Measurements from ENCODE around the gene NAMPT. TPM values are rescaled to one million over a fixed set of nuclear protein-coding genes. Genes with fewer than 3 reads are reported as not detected.
A peak's percentile ranks its signal among the peaks of the same experiment; 100 is the strongest.
"Not testable (repeated sequence)": the region's sequence is repeated elsewhere in the genome, so short reads cannot be mapped to it uniquely, and the experiment has no call there.

The NAMPT gene
- total RNA-seq, 8 experiments from 2014 or later, result 24.0 to 138 (median 80.6) TPM

DNA sequence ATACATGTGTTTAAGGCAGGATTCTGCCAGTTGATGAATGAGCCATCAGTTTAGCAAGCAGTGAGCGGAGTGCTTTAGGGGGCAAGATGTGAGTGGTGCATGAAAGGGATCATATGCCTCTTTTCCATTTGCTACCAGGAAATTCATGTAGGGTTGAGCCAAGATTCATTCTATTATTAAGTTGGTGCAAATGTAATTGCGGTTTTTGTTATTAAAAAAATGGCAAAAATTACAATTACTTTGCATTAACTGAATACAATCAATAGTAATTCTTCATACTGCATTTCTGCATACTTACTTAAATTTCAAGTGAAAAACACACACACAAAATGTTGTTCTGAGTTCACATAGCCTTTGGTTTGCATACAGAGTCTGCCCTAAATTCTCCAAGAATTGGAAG, 30.1 kb upstream of the NAMPT start:
- no peak overlapping the region for H3K4me3 ChIP-seq
- H3K27ac ChIP-seq, result no peak overlapping the region
- in situ Hi-C loops (cut with MboI; ENCODE audit: low pct_unique_long_range_greater_than_20kb in 2 of 9, low sequenced_read_pairs in 9 of 9, unreplicated experiment in 9 of 9), result no loop called here
- ATAC-seq (replicated peaks in 6 of 8), result no peak
- H3K4me1 ChIP-seq (replicated peaks in 1 of 2), result no peaks in the 10 kb centered on the region
- 17 to 100% (median 83%) methylated on average over 1 to 2 of the region's 2 CpGs; no CpG with 5 or more reads in 2 of the 10 experiments for WGBS, 10 experiments

DNA sequence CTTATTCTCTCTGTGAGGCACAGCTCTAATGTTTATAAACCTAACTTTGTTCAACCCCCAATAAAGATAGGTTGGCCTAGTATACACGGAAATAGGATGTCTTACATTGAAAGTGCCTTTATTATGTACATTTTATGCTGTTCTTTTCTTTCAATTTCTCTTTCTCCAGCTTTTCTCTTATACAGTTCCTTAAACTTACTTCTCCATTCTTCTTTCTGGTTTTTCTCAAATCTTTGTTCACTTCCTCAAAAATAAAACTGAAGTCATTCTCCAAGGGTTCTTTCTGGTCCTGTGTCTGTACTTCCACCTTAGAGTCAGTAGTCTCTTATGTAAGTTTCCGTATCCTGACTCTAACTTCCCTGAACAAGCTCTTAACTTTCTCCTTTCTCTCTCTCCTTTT, 29.2 kb upstream of the NAMPT start:
- in situ Hi-C loops (cut with MboI; ENCODE audit: low pct_unique_long_range_greater_than_20kb in 2 of 9, low sequenced_read_pairs in 9 of 9, unreplicated experiment in 9 of 9), result no loop called here
- Histone ChIP-seq H3K27ac (no peak overlapping the region), H3K4me3 (no peak overlapping the region), H3K4me1 (replicated peaks in 1 of 2) (no peaks in the 10 kb centered on the region)
- 30 to 100% (median 76%) methylated on average over 2 of the region's 2 CpGs for WGBS, 10 experiments
- no peak for ATAC-seq (replicated peaks in 6 of 8)

DNA sequence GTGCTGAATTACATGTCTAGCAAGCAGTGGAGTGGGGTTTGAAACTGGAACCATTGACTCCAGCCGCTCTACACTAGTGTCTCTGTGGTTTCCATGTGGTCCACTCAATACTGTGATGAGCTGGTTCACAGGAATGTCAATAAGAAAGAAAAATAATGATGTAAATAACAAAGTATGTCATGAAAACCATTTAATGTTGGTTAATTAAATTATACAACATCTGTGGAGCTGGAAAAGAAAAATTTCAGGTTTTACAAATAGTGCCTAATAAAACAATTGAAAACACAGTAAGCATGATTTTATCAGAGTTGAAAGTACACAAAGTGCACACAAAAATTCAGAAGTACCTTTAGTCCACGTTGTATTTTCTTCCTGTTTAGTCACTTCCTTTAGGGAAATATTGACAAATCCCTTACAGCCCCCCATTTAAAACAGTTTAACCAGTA, 28.7 kb upstream of the NAMPT start:
- in situ Hi-C loops (cut with MboI; ENCODE audit: low pct_unique_long_range_greater_than_20kb in 2 of 9, low sequenced_read_pairs in 9 of 9, unreplicated experiment in 9 of 9), result no loop called here
- WGBS, 10 experiments, result 0 to 89% (median 73%) methylated on average over 1 to 2 of the region's 2 CpGs; no CpG with 5 or more reads in 1 of the 10 experiments
- ATAC-seq (replicated peaks in 6 of 8), result peak in 3 of 8 experiments; percentile 39 to 80 (median 63)
- no peak overlapping the region for H3K27ac ChIP-seq
- no peak overlapping the region for H3K4me3 ChIP-seq
- H3K4me1 ChIP-seq (replicated peaks in 1 of 2), result no peaks in the 10 kb centered on the region

DNA sequence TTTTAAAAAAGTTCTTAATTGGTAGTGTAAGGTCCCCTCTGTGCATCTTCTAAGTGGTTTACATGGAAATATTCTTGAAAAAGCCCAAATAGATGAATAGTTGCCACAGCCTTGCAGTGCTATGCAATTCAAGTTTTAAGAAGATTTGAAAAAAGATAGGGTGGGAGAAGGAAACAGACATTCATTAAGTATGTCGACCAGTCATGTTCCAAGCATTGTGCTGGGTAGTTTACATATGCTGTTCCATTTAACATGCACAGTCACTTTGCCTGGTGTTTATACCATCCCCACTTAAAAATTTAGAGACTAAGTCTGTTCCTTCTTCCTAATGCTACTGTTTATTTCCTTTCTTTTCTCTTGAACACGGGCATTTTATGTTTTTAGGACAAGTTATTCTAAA, 28.1 kb upstream of the NAMPT start:
- 6 to 92% (median 61%) methylated on average over 1 to 2 of the region's 2 CpGs for WGBS, 10 experiments
- Histone ChIP-seq H3K4me1 (replicated peaks in 1 of 2) (no peaks in the 10 kb centered on the region), H3K4me3 (no peak overlapping the region), H3K27ac (no peak overlapping the region)
- in situ Hi-C loops (cut with MboI; ENCODE audit: low pct_unique_long_range_greater_than_20kb in 2 of 9, low sequenced_read_pairs in 9 of 9, unreplicated experiment in 9 of 9), result no loop called here
- ATAC-seq (replicated peaks in 6 of 8), result peak in 3 of 8 experiments; percentile 49 to 89 (median 71)

DNA sequence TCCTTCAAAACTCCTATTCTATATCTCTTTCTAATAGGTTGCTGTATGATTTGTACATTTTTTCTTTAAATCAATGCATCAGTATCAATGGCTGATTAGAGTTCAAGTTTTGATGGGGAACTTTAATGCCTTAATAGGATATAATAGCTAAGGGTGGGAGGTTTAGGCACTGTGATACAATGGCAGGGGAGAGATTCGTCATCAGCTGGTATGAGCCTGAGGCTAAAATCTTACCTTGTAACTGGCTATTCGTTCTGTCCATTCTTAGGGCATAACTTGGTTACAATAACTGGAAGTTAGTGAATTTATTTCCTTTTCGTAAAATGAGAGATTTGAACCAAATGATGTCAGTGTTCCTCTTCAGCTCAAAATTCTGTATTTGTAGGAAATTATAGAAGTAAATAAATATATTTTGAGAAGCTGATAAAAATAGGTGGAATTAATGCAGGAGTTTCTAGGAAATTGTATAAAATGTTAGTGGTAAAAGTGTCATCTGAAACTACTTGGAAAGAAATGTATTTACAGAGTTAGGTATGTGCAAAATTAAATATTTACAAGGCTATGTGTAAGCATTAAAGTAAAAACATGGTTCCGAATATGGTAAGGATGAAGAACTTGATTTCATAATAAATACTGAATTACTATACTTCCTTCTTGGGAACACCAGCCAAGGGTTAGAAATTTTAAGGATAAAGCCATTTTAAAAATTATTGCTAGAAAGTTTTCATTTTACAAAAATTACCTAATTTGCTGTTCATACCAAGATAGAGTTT, 27.5 kb upstream of the NAMPT start:
- in situ Hi-C loops (cut with MboI; ENCODE audit: low pct_unique_long_range_greater_than_20kb in 2 of 9, low sequenced_read_pairs in 9 of 9, unreplicated experiment in 9 of 9), result no loop called here
- WGBS, 10 experiments, result 70 to 98% (median 84%) methylated on average over 3 to 4 of the region's 4 CpGs
- ATAC-seq (replicated peaks in 6 of 8), result peak in 1 of 8 experiments; percentile 29

DNA sequence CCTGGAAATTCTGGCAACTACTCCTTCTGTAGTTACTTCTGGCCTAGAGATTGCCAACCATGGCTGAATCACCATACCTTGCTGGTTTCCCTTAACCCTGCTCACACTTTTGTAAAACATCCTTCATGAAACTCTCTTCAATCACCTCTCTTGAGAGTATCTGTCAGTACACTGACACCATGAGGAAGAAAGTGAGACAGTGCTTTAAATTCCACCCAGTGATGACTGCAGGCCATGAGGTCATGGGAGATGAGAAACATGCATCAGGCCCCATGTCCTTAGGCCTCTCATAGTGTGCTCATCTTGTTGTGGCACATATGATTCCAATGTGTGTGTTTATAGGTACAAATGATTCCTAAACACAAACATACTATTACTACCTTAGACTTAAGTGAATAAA, 24.6 kb upstream of the NAMPT start:
- no peak overlapping the region for H3K27ac ChIP-seq
- ATAC-seq (replicated peaks in 6 of 8), result peak in 3 of 8 experiments; percentile 34 to 62 (median 45)
- in situ Hi-C loops (cut with MboI; ENCODE audit: low pct_unique_long_range_greater_than_20kb in 2 of 9, low sequenced_read_pairs in 9 of 9, unreplicated experiment in 9 of 9), result no loop called here
- H3K4me3 ChIP-seq, result no peak overlapping the region
- H3K4me1 ChIP-seq (replicated peaks in 1 of 2), result no peaks in the 10 kb centered on the region

More for the DNA sequence above, 27.5 kb upstream of the NAMPT start:
- Histone ChIP-seq H3K4me1 (replicated peaks in 1 of 2) (no peaks in the 10 kb centered on the region), H3K4me3 (no peak overlapping the region), H3K27ac (no peak overlapping the region)

DNA sequence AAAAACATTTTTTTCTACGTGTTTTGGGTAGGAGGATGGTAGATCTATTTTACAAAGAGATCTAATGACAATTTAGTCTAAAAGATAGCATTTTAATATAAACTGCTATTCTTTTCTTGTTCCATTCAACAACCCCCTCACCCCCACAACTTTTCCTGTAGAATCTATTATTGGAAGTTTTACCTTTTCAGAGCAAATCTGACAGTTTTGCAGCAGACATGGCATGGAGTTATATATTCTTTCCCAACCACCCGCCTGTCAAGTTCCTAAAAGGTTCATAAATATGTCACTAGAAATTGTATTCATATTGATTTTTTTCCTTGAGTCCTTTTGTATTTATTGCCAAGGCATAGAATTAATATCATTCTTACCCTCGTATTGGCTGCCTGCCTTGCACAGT, 21.5 kb upstream of the NAMPT start:
- H3K4me1 ChIP-seq (replicated peaks in 1 of 2), result no peaks in the 10 kb centered on the region
- H3K4me3 ChIP-seq, result no peak overlapping the region
- no peak for ATAC-seq (replicated peaks in 6 of 8)
- in situ Hi-C loops (cut with MboI; ENCODE audit: low pct_unique_long_range_greater_than_20kb in 2 of 9, low sequenced_read_pairs in 9 of 9, unreplicated experiment in 9 of 9), result no loop called here
- 48 to 100% (median 76%) methylated on average over 2 to 3 of the region's 3 CpGs for WGBS, 10 experiments
- no peak overlapping the region for H3K27ac ChIP-seq

DNA sequence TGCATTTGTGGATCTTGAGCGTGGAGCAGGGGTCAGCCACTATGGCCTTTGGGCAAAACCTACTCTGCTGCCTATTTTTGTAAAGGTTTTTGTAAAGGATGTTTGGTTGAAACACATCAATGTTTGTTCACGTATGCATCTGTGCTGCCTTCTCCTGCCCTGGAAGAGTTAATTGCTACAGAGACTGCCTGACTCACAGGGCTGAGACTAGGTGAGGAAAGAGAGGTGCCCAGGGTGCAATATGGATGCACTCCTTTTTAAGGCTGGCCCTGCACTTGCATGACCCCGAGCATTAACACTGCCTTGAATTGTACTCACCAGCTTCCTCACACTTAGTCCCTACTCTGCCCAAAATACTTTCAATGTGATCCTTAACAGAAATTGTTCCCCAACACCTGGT, 20.9 kb upstream of the NAMPT start:
- no peak overlapping the region for H3K27ac ChIP-seq
- peak in 2 of 8 experiments; percentile 51 to 55 for ATAC-seq (replicated peaks in 6 of 8)
- 0 to 80% (median 55%) methylated on average over 1 to 3 of the region's 3 CpGs; no CpG with 5 or more reads in 2 of the 10 experiments for WGBS, 10 experiments

DNA sequence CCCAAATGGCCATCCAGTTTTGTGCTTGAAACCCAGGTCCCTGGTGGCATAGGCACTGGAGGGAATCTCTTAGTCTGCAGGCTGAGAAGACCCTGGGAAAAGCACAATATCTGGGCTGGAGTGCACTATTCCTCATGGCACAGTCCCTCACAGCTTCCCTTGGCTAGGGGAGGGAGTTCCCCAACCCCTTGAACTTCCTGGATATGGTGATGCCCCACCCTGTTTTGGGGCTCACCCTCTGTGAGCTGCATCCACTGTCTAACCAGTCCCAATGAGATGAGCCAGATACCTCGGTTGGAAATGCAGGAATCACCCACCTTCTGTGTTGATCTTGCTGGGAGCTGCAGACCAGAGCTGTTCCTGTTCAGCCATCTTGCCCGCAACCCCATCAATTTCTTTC, 19.8 kb upstream of the NAMPT start:
- in situ Hi-C loops (cut with MboI; ENCODE audit: low pct_unique_long_range_greater_than_20kb in 2 of 9, low sequenced_read_pairs in 9 of 9, unreplicated experiment in 9 of 9), result no loop called here

More for the DNA sequence above, 20.9 kb upstream of the NAMPT start:
- in situ Hi-C loops (cut with MboI; ENCODE audit: low pct_unique_long_range_greater_than_20kb in 2 of 9, low sequenced_read_pairs in 9 of 9, unreplicated experiment in 9 of 9), result no loop called here
- H3K4me1 ChIP-seq (replicated peaks in 1 of 2), result no peaks in the 10 kb centered on the region
- H3K4me3 ChIP-seq, result no peak overlapping the region

DNA sequence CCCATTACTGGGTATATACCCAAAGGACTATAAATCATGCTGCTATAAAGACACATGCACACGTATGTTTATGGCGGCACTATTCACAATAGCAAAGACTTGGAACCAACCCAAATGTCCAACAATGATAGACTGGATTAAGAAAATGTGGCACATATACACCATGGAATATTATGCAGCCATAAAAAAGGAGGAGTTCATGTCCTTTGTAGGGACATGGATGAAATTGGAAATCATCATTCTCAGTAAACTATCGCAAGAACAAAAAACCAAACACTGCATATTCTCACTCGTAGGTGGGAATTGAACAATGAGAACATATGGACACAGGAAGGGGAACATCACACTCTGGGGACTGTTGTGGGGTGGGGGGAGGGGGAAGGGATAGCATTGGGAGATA, 13.8 kb upstream of the NAMPT start:
- in situ Hi-C loops (cut with MboI; ENCODE audit: low pct_unique_long_range_greater_than_20kb in 2 of 9, low sequenced_read_pairs in 9 of 9, unreplicated experiment in 9 of 9), result loop anchor here in 1 of 9 experiments (25.0 kb wide), 1 partner anchor 164 kb away; no protein-coding TSS in a partner anchor

More for the DNA sequence above, 19.8 kb upstream of the NAMPT start:
- ATAC-seq (replicated peaks in 6 of 8), result peak in 2 of 8 experiments; percentile 63 to 78
- WGBS, 10 experiments, result 50 to 100% (median 76%) methylated on average over 1 to 2 of the region's 2 CpGs; no CpG with 5 or more reads in 2 of the 10 experiments
- H3K4me1 ChIP-seq (replicated peaks in 1 of 2), result no peaks in the 10 kb centered on the region
- H3K4me3 ChIP-seq, result no peak overlapping the region
- H3K27ac ChIP-seq, result no peak overlapping the region

DNA sequence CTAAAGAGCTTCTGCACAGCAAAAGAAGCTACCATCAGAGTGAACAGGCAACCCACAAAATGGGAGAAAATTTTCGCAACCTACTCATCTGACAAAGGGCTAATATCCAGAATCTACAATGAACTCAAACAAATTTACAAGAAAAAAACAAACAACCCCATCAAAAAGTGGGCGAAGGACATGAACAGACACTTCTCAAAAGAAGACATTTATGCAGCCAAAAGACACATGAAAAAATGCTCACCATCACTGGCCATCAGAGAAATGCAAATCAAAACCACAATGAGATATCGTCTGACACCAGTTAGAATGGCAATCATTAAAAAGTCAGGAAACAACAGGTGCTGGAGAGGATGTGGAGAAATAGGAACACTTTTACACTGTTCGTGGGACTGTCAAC, 13.4 kb upstream of the NAMPT start:
- H3K27ac ChIP-seq; ATAC-seq (replicated peaks in 6 of 8); H3K4me3 ChIP-seq; H3K4me1 ChIP-seq (replicated peaks in 1 of 2): not testable (repeated sequence)
- no CpG with 5 or more reads among the region's 4 CpGs for whole genome bisulfite sequencing, 10 experiments
- in situ Hi-C loops (cut with MboI; ENCODE audit: low pct_unique_long_range_greater_than_20kb in 2 of 9, low sequenced_read_pairs in 9 of 9, unreplicated experiment in 9 of 9), result loop anchor here in 1 of 9 experiments (25.0 kb wide), 1 partner anchor 164 kb away; no protein-coding TSS in a partner anchor

More for the DNA sequence above, 13.8 kb upstream of the NAMPT start:
- ATAC-seq (replicated peaks in 6 of 8); H3K4me3 ChIP-seq; H3K27ac ChIP-seq; H3K4me1 ChIP-seq (replicated peaks in 1 of 2): not testable (repeated sequence)
- WGBS, 10 experiments, result no CpG with 5 or more reads among the region's 4 CpGs

DNA sequence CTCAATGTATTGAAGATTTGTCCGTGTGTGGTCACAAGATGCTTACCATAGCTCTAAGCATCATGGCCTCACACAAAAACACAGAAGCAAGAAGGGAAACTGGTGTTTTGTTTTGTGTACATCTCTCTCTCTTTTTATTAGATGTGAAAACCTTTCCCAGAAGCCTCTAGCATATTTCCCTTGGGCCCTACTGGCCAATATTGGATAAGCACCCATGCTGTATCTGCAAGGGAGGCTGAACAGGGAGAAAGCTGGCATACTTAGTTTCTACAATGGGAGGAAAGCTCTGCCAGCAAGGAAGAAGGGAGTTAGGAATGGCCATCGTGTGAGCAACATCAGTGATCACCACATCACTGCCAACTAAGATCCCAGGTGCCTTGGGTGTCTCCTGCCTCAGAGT, 9.6 kb upstream of the NAMPT start:
- WGBS, 10 experiments, result 0 to 80% (median 38%) methylated on average over 1 to 2 of the region's 2 CpGs; no CpG with 5 or more reads in 2 of the 10 experiments
- in situ Hi-C loops (cut with MboI; ENCODE audit: low pct_unique_long_range_greater_than_20kb in 2 of 9, low sequenced_read_pairs in 9 of 9, unreplicated experiment in 9 of 9), result loop anchor here in 1 of 9 experiments (25.0 kb wide), 1 partner anchor 168 kb away; no protein-coding TSS in a partner anchor
- no peak overlapping the region for H3K27ac ChIP-seq
- ATAC-seq (replicated peaks in 6 of 8), result no peak
- H3K4me1 ChIP-seq (replicated peaks in 1 of 2), result no peaks in the 10 kb centered on the region
- no peak overlapping the region for H3K4me3 ChIP-seq

DNA sequence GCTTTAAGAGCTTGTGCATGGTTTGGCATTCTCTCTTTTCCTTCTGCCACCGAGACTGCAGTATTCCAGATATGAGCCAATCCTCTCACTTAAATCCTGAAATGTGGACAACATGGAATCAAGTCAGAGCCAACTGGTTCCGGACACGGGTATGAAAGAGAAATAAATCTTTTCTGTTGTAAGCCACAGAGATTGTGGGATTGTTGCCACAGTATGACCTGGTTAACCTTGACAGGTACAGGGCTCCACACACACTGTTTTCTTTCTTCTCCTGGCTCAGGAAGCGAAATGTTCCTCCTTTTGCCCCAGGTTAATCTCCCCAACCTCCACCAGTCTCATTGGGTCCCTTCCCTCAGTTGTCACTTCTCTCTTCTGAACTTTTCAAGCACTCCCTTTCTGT, 6.5 kb upstream of the NAMPT start:
- no peak for ATAC-seq (replicated peaks in 6 of 8)
- Histone ChIP-seq H3K27ac (no peak overlapping the region), H3K4me1 (replicated peaks in 1 of 2) (peaks cover 4% of the 10 kb centered on the region in 2 donors), H3K4me3 (no peak overlapping the region)
- in situ Hi-C loops (cut with MboI; ENCODE audit: low pct_unique_long_range_greater_than_20kb in 2 of 9, low sequenced_read_pairs in 9 of 9, unreplicated experiment in 9 of 9), result loop anchor here in 1 of 9 experiments (25.0 kb wide), 1 partner anchor 171 kb away; no protein-coding TSS in a partner anchor
- 17 to 100% (median 74%) methylated on average over 1 to 4 of the region's 4 CpGs; no CpG with 5 or more reads in 2 of the 10 experiments for WGBS, 10 experiments
